Uterus (tissue), 2 donors: ENCODE data around the gene ARHGAP45.

Source experiments
- POLR2A ChIP-seq, 2 donors: fragments of 450-650 bp; IDR thresholded peaks; one replicate each; pipeline ENCODE4 v1.6.1; 2016; ENCODE audit warnings: antibody characterized with exemption in 2 of 2, mild to moderate bottlenecking in 1 of 2, moderate library complexity in 1 of 2
- TF ChIP-seq, protein P1 (sequence below), 4 experiments: fragments of 200-600 bp in 2 of 4; fragments of 450-650 bp in 2 of 4; sonication (generic) in 2 of 4; IDR thresholded peaks; one replicate each; pipeline ENCODE4 v1.5.1; 2016 to 2019; ENCODE audit warnings: antibody characterized with exemption in 4 of 4, mild to moderate bottlenecking in 2 of 4, moderate library complexity in 1 of 4

DNA sequence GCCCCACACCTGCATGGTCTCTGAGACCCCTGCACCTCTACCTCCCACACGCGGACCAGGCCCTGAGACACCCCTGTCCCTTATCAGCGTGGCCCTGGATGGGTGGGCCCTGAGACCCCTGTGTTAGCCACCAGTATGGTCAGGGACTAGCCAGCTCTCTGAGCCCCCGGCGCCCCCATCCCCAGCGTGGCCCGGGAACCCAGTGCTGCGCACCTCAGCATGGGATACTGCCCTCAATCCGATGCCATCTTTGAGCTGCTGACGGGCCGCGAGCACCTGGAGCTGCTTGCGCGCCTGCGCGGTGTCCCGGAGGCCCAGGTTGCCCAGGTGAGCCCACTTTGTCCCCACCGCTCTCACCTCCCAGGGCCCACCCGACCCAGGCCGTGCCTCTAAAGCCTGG, 5.0 kb upstream of the ARHGAP45 start:
- TF ChIP-seq POLR2A (IDR thresholded peaks at IDR 0.05): no peak
- TF ChIP-seq, protein P1, sequence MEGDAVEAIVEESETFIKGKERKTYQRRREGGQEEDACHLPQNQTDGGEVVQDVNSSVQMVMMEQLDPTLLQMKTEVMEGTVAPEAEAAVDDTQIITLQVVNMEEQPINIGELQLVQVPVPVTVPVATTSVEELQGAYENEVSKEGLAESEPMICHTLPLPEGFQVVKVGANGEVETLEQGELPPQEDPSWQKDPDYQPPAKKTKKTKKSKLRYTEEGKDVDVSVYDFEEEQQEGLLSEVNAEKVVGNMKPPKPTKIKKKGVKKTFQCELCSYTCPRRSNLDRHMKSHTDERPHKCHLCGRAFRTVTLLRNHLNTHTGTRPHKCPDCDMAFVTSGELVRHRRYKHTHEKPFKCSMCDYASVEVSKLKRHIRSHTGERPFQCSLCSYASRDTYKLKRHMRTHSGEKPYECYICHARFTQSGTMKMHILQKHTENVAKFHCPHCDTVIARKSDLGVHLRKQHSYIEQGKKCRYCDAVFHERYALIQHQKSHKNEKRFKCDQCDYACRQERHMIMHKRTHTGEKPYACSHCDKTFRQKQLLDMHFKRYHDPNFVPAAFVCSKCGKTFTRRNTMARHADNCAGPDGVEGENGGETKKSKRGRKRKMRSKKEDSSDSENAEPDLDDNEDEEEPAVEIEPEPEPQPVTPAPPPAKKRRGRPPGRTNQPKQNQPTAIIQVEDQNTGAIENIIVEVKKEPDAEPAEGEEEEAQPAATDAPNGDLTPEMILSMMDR (IDR thresholded peaks at IDR 0.05): no peak
